Osteoblast (primary cell): ENCODE measurements around the gene UTF1. TPM values are rescaled to one million over a fixed set of nuclear protein-coding genes. Genes with fewer than 3 reads are reported as not detected.

Experiments
- DNase-seq: peaks from one replicate; pipeline ENCODE4 v3.0.0; 2011; ENCODE audit warnings: low spot score, mixed read lengths; ENCODE audit not compliant: insufficient read length; ENCODE audit errors: missing footprints
- H2AFZ ChIP-seq: 2 replicates; pipeline ENCODE4 v1.6.0; 2011; ENCODE audit warnings: mild to moderate bottlenecking, low read length
- H3K27ac ChIP-seq: 2 replicates; pipeline ENCODE4 v1.5.1; 2011; ENCODE audit warnings: mild to moderate bottlenecking, low read depth, low read length, moderate library complexity
- H3K27me3 ChIP-seq: 2 replicates; pipeline ENCODE4 v1.6.0; 2012; ENCODE audit warnings: mild to moderate bottlenecking, control low read depth, inconsistent platforms, low read length, moderate library complexity; ENCODE audit not compliant: insufficient read depth
- H3K36me3 ChIP-seq: 2 replicates; pipeline ENCODE4 v1.5.1; 2011; ENCODE audit warnings: mild to moderate bottlenecking, low read length, control low read depth, moderate library complexity; ENCODE audit not compliant: insufficient read depth
- H3K4me1 ChIP-seq: 2 replicates; pipeline ENCODE4 v1.5.1; 2011; ENCODE audit warnings: mild to moderate bottlenecking, low read length, control low read depth, moderate library complexity; ENCODE audit not compliant: insufficient read depth
- H3K4me2 ChIP-seq: 2 replicates; pipeline ENCODE4 v1.6.0; 2011; ENCODE audit warnings: mild to moderate bottlenecking, low read length; ENCODE audit not compliant: insufficient read depth
- H3K4me3 ChIP-seq: fragments of 200-600 bp; sonication (generic); 3 replicates; pipeline ENCODE4 v1.5.1; 2012; ENCODE audit warnings: mild to moderate bottlenecking, low read length, inconsistent platforms; ENCODE audit not compliant: insufficient read depth
- H3K79me2 ChIP-seq: 2 replicates; pipeline ENCODE4 v1.6.0; 2012; ENCODE audit warnings: mild to moderate bottlenecking, low read length, control low read depth, inconsistent platforms; ENCODE audit not compliant: insufficient read depth
- H3K9me3 ChIP-seq: 2 replicates; pipeline ENCODE4 v1.5.1; 2011; ENCODE audit warnings: low read depth, low read length, control low read depth
- H4K20me1 ChIP-seq: 2 replicates; pipeline ENCODE4 v1.6.0; 2012; ENCODE audit warnings: mild to moderate bottlenecking, low read length, control low read depth; ENCODE audit not compliant: insufficient read depth
- CTCF ChIP-seq: IDR thresholded peaks from 2 replicates; pipeline ENCODE4 v1.5.1; 2011; ENCODE audit warnings: mild to moderate bottlenecking, low read depth, low read length, moderate library complexity; ENCODE audit errors: extremely low read depth
- total RNA-seq: library from RNA; depleted of rRNA; stranded (reverse); fragments of >200 nt; gene quantifications from 2 replicates; pipeline ENCODE4 v1.2.3, GENCODE V29; 2012

The UTF1 gene
- total RNA-seq, 1 donor, result not detected

- Histone ChIP-seq H3K4me1 (no peaks in the 10 kb centered on the region), H4K20me1 (no peaks in the 10 kb centered on the region), H3K27me3 (no peaks in the 10 kb centered on the region), H3K4me2 (no peak overlapping the region), H3K36me3 (no peaks in the 10 kb centered on the region), H3K79me2 (no peaks in the 10 kb centered on the region), H3K4me3 (no peak overlapping the region), H3K9me3 (no peaks in the 10 kb centered on the region), H3K27ac (no peak overlapping the region), H2AFZ (no peak overlapping the region)
- no peak for TF ChIP-seq CTCF
- DNase-seq, result no peak
Measured at GRCh38 chr10:133186416-133187090, 43.5 kb upstream of the UTF1 start.

- H3K36me3 ChIP-seq, result no peaks in the 10 kb centered on the region
- no peak overlapping the region for H2AFZ ChIP-seq
- no peak overlapping the region for H3K27ac ChIP-seq
- H3K27me3 ChIP-seq, result no peaks in the 10 kb centered on the region
- no peak for DNase-seq
- H4K20me1 ChIP-seq, result no peaks in the 10 kb centered on the region
- no peak for TF ChIP-seq CTCF
- no peak overlapping the region for H3K4me3 ChIP-seq
- no peak overlapping the region for H3K4me2 ChIP-seq
- H3K4me1 ChIP-seq, result no peaks in the 10 kb centered on the region
- H3K9me3 ChIP-seq, result no peaks in the 10 kb centered on the region
- H3K79me2 ChIP-seq, result no peaks in the 10 kb centered on the region
Measured at GRCh38 chr10:133187091-133187905, 42.7 kb upstream of the UTF1 start.

GRCh38 chr10:133187906-133188681 is 41.9 kb upstream of the UTF1 start:
- H4K20me1 ChIP-seq, result no peaks in the 10 kb centered on the region
- no peaks in the 10 kb centered on the region for H3K27me3 ChIP-seq
- DNase-seq, result no peak
- no peaks in the 10 kb centered on the region for H3K9me3 ChIP-seq
- TF ChIP-seq CTCF, result no peak
- H3K27ac ChIP-seq, result no peak overlapping the region
- H3K4me3 ChIP-seq, result no peak overlapping the region
- H2AFZ ChIP-seq, result no peak overlapping the region
- H3K4me1 ChIP-seq, result no peaks in the 10 kb centered on the region
- H3K4me2 ChIP-seq, result no peak overlapping the region
- no peaks in the 10 kb centered on the region for H3K36me3 ChIP-seq
- H3K79me2 ChIP-seq, result no peaks in the 10 kb centered on the region
